H54 (cell line): Measurements from ENCODE around the gene CCDC112.
"Not testable (repeated sequence)": the region's sequence is repeated elsewhere in the genome, so short reads cannot be mapped to it uniquely, and the experiment has no call there.

Experiments
- DNase-seq: peaks from one replicate; pipeline ENCODE4 v3.0.0; 2011; ENCODE audit warnings: low spot score, mixed read lengths; ENCODE audit not compliant: insufficient read length
- FAIRE-seq: peaks from 3 replicates; lab custom pipeline; 2011; peaks lifted over from hg19 to GRCh38; lab: Jason Lieb, UNC
- POLR2A ChIP-seq: IDR thresholded peaks from 2 replicates; pipeline ENCODE4 v1.6.1; 2011; ENCODE audit warnings: low read depth, mild to moderate bottlenecking, low read length

Gene CCDC112

DNA sequence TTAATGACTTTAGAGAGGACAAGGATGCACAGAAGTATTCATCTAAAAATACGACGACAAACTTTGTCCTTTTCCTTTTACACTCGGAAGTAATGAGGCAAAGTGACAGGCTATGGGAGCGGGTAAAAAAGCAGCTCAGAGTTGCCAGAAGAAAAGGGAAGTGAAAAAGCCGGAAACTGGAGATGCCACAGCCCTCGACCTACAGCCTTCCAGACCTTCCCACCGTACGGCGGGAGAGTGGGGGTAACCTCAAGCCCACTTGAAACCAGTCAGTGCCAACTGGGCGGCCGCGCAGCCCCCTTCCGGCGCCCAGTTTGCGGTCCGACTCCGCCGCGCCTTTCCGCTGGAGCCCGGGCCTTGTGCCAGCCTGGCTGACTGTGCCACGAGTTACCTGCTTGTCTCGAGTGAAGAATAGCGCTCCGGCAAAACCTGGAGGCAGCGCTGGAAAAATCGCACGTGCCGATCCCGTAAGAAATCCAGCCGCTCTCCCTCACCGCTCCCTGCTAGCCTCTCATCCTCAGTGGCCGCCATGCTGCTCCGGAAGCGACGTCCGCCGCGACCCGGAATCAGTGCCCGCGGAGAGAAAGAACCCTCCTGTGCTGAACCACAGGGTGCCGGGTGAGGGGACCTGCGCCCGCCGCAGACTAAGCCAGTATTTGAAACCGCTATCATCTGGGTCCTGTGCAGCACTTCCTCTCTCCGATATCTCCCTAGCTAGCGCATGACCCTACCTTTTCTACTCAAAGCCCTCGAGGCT is 34.0 kb downstream of the CCDC112 start, which contains the start of gene PGGT1B:
PGGT1B (minus strand) TSS at position 557 of the 757 bp plus-strand sequence; CDS start at position 531, 26 bp downstream.
- FAIRE-seq, result peak; percentile 69
- peak; percentile 76 for TF ChIP-seq POLR2A
- peak; percentile 44 for DNase-seq

DNA sequence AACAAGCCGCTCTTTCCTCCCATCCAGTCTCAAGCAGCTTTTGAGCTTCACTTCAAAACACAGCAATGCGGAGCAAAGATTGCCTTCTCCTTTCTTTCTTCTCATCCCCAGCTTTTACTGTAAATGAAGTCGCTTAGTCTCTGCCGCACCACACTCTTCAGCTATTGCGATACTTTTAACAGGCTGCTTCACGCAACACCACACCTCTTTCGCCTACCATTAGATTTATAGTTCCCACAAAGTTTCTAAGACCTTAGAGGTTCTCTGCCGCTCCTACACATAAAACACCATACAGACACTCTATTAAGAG is 34.5 kb downstream of the CCDC112 start:
- DNase-seq (no peak), FAIRE-seq (no peak)
- TF ChIP-seq POLR2A, result no peak

DNA sequence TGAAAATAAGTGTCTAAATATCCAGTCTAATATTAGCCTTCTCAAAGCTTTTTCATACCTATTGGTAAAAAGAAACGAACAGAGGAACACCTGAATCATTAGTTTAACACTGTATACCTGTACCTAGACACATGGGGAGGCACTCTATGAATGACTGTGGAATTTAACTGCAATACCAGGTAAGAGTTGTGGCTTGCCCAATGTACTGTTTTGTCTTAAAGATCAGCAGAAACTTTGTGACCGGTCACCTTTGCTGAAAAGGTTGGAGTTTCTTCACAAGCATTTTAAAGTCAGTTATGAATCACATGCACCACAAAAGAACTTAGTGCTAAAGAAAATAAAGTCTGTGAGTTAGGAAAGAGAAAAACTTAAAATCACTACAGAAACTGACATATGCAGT is 36.2 kb downstream of the CCDC112 start:
- FAIRE-seq, result no peak
- no peak for TF ChIP-seq POLR2A
- no peak for DNase-seq

DNA sequence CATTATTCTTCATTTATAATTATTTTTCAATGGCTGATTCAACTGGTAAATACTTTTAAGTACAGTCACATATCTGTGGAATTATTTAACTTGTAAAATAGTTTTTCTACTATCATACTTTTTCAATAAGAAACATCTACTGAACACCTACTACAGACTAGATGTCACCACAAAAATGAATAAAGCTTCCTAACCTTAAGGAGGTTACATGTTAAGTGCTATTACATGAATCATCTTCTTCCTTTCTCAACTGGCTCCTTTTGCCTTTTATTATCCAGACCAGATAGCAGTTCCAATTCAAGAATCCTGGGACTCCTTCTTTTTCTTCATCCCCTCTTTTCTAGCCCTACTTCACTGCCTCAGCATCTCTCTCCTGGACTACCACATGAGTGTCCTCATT is 38.5 kb downstream of the CCDC112 start:
- FAIRE-seq (no peak), DNase-seq (no peak)
- no peak for TF ChIP-seq POLR2A

DNA sequence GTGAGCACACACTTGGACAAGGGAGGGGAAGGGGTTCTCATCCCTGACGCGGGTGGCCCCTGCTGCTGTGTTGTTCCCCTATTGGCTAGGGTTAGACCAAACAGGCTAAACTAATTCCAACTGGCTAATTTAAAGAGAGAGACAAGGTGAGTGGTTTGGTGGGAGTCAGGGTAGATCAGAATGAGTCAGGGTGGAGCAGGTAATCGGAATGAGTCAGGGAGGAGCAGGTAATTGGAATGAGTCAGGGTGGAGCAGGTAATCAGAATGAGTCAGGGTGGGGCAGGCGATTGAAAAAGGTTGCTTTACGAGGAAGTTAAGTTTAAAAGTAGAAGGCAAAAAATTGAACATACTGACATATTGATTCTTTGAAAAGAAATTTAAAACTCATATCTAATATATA is 47.1 kb downstream of the CCDC112 start:
- not testable (repeated sequence) for DNase-seq, FAIRE-seq

DNA sequence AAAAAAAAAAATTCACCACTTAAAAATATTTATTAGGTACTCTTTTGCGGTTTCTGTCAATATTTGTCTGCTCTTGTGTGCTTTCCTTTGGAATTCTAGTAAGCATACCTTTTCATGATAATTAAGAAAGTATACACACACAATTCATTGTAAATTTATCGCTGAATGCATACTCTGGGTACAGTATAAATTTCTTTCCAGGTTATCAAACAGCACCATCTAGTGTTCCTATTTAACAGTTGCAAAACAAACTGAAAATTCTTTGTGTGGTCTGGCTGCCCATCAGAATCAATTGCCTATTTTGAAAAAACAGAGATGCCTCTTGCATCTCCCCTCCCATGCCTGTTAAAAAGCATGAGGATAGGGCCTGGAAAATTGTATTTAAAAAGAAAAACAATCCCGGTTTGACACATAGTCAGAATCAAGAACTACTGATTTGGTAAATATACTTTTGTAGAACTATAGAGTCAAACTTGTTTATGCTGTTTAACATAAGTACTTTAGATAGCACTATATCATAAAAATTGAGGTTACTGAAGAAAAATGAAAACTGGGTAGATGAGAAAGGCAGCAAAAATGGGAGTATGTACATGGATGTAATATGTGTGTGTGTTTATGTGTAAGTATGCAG is 50.0 kb downstream of the CCDC112 start:
- DNase-seq (no peak), FAIRE-seq (peak; percentile 52)
- no peak for TF ChIP-seq POLR2A

DNA sequence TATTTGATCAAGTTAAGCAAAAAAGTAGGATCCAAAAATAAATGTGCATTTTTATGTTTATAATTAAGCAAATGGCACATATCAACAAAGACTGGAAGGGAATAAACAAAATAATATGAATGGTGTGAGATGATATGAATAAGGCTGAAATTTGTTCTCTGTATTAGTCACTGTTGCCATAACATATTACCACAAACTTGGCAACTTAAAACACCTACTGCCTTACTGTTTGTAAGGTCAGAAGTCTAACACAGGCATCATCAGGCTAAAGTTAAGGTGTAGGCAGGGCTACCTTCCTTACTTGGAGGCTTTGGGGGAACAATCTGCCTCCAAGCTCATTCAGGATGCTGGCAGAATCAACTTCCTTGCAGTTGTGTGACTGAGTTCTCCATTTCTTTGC is 53.0 kb downstream of the CCDC112 start:
- peak; percentile 92 for FAIRE-seq
- no peak for TF ChIP-seq POLR2A
- DNase-seq, result no peak

DNA sequence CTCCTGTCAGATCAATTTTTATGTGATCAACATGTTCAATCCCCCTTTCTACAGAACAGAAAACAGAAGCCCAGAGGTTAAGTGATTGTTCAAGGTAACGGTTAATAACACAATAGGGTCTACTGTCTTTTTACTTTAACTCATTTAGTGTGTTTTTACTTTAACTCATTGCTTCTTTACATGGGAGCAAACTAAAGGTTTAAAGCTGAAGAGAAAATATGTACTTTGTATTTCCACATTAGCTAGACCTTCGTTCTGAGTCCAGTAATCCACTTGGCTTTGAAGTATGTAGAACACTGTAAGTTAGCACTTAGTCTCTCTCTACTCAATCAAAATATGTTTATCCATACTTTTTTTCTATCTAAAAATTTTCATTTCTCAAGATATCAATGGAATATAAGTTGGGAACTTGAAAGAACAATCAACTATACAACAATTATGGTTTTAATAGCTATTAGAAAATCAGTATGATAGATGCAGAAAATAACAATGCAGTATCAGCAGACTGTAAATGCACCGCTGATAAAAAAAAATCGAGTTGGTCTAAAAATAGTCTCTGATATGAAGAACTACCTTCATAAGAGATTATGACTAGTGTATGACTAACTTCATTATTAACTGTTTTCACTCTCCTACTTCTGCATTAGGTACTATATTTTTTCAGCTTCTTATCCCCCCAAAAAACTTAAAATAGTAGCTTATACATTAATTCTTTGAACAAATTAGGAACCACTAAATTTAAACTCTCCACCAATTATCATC is 54.4 kb downstream of the CCDC112 start:
- DNase-seq (no peak), FAIRE-seq (peak; percentile 41)
- TF ChIP-seq POLR2A, result no peak

DNA sequence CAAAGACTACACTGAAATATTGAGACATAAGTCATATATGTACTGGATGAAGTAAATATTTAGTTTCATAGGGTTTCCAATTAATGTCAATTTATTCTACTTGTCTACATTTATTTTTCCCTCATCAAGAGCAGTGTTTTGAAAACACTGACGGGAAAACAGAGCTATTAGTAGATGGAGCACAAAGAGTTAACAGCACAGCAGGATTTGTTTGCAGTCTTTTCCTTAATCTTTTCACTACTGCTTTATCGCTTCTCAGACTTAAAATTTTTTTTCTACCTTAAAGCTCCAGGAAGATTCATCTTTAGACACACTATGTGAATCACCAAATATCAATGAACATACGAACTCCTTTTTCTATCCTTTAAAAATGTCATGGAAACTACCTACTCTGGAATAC is 59.4 kb downstream of the CCDC112 start:
- DNase-seq, result no peak
- FAIRE-seq, result no peak

DNA sequence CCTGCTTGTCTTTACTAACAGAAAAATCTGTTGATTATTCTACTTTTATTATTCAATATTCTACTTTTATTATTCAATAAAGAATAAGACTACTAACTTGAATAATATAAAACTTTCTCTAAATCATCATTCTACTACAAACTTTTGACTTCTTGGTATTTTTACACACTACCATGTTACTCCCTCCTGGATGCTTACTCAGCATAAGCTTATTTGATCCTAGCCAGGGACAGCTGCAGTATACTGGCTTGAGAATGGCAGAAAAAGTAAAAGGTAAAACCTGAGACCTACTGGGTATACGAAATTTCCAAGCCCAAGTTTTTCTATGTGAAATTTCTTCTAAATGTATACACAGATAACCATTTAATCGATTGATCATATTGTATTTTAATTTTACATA is 59.9 kb downstream of the CCDC112 start:
- DNase-seq (no peak), FAIRE-seq (no peak)
- no peak for TF ChIP-seq POLR2A

More for the DNA sequence above, 59.4 kb downstream of the CCDC112 start:
- no peak for TF ChIP-seq POLR2A

DNA sequence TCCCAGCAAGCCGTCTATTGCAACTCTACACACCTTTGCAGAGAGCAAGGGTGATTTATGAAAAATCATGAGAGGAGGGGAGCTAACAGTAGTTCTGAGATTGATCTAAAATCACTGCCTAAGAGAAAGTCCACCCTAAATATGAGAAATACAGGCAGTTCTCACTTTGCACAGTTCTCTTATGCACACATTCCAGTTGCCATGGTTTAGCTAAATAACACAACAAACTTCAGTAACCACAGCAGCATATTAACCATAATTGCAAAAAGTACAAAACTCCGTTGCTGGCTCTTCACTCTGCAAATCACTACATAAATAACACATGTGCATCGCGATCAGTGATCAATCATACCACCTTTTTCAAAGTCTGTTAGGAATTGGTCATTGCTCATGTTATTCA is 64.9 kb downstream of the CCDC112 start:
- no peak for FAIRE-seq
- TF ChIP-seq POLR2A, result no peak
- DNase-seq, result no peak

DNA sequence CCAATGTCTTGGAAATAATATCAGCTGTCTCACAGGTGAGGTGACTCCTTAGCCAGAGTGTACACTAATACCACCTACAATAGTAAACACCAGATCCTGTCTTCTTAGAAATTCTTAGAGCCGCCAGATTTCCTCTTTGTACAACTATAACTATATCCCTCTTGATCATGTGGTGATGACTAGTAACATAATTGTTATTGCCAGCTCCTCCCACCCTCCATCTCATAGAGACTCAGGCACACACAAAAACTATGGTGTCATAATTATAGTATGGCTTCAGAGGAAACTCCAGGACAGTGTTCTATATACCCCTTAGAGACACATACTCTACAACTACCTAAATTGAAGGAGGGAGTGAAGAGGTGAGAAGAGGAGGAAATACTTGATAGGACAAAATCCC is 66.8 kb downstream of the CCDC112 start:
- DNase-seq (no peak), FAIRE-seq (no peak)
- TF ChIP-seq POLR2A, result no peak

DNA sequence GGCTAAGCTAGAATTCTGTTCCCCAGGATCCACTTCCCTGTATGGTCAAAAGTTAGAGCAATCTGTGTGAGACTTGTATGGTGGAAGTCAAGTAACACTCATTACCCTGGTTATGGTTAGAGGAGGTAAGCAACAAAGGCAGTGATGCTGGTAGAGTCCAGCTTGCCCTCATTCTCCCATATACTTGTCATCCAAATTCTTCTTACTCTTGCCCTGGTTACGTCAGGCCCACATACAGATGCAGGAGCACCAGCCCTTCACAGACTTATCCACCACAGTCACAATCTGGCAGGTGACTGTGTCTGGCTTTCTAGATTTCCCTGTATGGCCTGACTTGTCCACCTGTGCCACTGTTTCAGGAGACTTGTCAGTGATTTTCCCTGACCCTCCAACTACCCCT is 69.2 kb downstream of the CCDC112 start:
- no peak for TF ChIP-seq POLR2A
- no peak for DNase-seq
- no peak for FAIRE-seq
